Skeletal muscle tissue (tissue), 4 donors: ENCODE data around the gene CCNYL1. TPM values are rescaled to one million over a fixed set of nuclear protein-coding genes. Genes with fewer than 3 reads are reported as not detected.
A peak's percentile ranks its signal among the peaks of the same experiment; 100 is the strongest.
"Not testable (repeated sequence)": the region's sequence is repeated elsewhere in the genome, so short reads cannot be mapped to it uniquely, and the experiment has no call there.

Experiments
- H3K27ac ChIP-seq: one replicate; pipeline ENCODE4 v1.7.0; 2013; ENCODE audit warnings: mild to moderate bottlenecking, low read depth, low read length, inconsistent platforms
- H3K27me3 ChIP-seq, 3 donors: one replicate each; pipeline ENCODE4 v1.7.0; 2013; ENCODE audit warnings: low read length in 3 of 3; ENCODE audit not compliant: control insufficient read depth in 3 of 3, insufficient read depth in 3 of 3
- H3K36me3 ChIP-seq, 3 donors: one replicate each; pipeline ENCODE4 v1.7.0; 2013; ENCODE audit warnings: low read length in 3 of 3; ENCODE audit not compliant: control insufficient read depth in 3 of 3, insufficient read depth in 3 of 3
- H3K4me1 ChIP-seq, 3 donors: one replicate each; pipeline ENCODE4 v1.7.0; 2013; ENCODE audit warnings: low read length in 3 of 3, mild to moderate bottlenecking in 3 of 3; ENCODE audit not compliant: control insufficient read depth in 3 of 3, insufficient read depth in 3 of 3
- H3K4me3 ChIP-seq, 3 donors: one replicate each; pipeline ENCODE4 v1.7.0; 2013; ENCODE audit warnings: low read length in 3 of 3
- H3K9ac ChIP-seq, 3 donors: one replicate each; pipeline ENCODE4 v1.7.0; 2013; ENCODE audit warnings: low read length in 3 of 3, mild to moderate bottlenecking in 3 of 3, moderate library complexity in 2 of 3, low read depth in 1 of 3
- H3K9me3 ChIP-seq, 3 donors: one replicate each; pipeline ENCODE4 v1.7.0; 2013; ENCODE audit warnings: low read length in 3 of 3; ENCODE audit not compliant: control insufficient read depth in 3 of 3
- total RNA-seq: library from RNA; depleted of rRNA; stranded (reverse); fragments of >200 nt; gene quantifications from one replicate; pipeline ENCODE4 v1.2.3, GENCODE V29; 2014
- donor health status: Osteomylitis.

CCNYL1 gene
- total RNA-seq, 1 donor from 2014 or later: 6.3 TPM

GRCh38 chr2:207682557-207682956 lies 28.9 kb upstream of the CCNYL1 start:
- Histone ChIP-seq H3K4me3 (no peak overlapping the region), H3K4me1 (peaks cover 0 to 5% (median 3%) of the 10 kb centered on the region in 3 donors), H3K27me3 (peaks cover 0 to 3% (median 0%) of the 10 kb centered on the region in 3 donors), H3K9me3 (no peaks in the 10 kb centered on the region), H3K27ac (no peak overlapping the region), H3K9ac (no peak overlapping the region), H3K36me3 (no peaks in the 10 kb centered on the region)

GRCh38 chr2:207683438-207683837 lies 28.0 kb upstream of the CCNYL1 start:
- H3K9ac ChIP-seq: no peak overlapping the region
- peaks cover 0 to 3% (median 0%) of the 10 kb centered on the region in 3 donors for H3K27me3 ChIP-seq
- no peak overlapping the region for H3K27ac ChIP-seq
- no peaks in the 10 kb centered on the region for H3K9me3 ChIP-seq
- no peak overlapping the region for H3K4me3 ChIP-seq
- H3K36me3 ChIP-seq: no peaks in the 10 kb centered on the region
- H3K4me1 ChIP-seq: peaks cover 0 to 5% (median 3%) of the 10 kb centered on the region in 3 donors

GRCh38 chr2:207683879-207684627 lies 27.4 kb upstream of the CCNYL1 start:
- Histone ChIP-seq H3K4me3 (no peak overlapping the region), H3K9me3 (no peaks in the 10 kb centered on the region), H3K9ac (no peak overlapping the region), H3K27ac (no peak overlapping the region), H3K4me1 (peaks cover 0 to 5% (median 3%) of the 10 kb centered on the region in 3 donors), H3K36me3 (no peaks in the 10 kb centered on the region), H3K27me3 (peaks cover 0 to 3% (median 0%) of the 10 kb centered on the region in 3 donors)

DNA sequence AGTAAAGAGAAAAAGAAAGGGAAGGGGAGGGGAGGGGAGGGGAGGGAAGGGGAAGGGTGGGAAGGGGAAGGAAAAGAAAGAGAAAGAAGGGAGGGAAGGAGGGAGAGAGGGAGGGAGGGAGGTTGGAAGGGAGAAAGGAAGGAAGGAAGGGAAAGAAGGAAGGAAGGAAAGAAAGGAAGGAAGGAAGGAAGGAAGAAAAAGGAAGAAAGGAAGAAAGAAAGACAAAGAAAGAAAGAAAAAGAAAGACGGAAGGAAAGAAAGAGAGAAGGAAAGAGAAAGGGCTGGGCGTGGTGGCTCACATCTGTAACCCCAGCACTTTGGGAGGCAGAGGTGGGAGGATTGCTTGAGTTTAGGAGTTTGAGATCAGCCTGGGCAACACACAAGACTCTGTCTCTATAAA lies 24.6 kb upstream of the CCNYL1 start:
- Histone ChIP-seq H3K36me3 (no peaks in the 10 kb centered on the region), H3K27ac (no peak overlapping the region), H3K4me1 (peaks cover 0 to 5% (median 3%) of the 10 kb centered on the region in 3 donors), H3K9ac (no peak overlapping the region), H3K4me3 (no peak overlapping the region), H3K27me3 (no peaks in the 10 kb centered on the region), H3K9me3 (no peaks in the 10 kb centered on the region)

- Histone ChIP-seq H3K9me3 (no peaks in the 10 kb centered on the region), H3K36me3 (no peaks in the 10 kb centered on the region), H3K27ac (no peak overlapping the region), H3K9ac (no peak overlapping the region), H3K27me3 (no peaks in the 10 kb centered on the region), H3K4me1 (peaks cover 0 to 9% (median 3%) of the 10 kb centered on the region in 3 donors), H3K4me3 (no peak overlapping the region)
Observed at GRCh38 chr2:207688597-207688996, 22.8 kb upstream of the CCNYL1 start.

- H3K27me3 ChIP-seq, H3K36me3 ChIP-seq, H3K27ac ChIP-seq, H3K9me3 ChIP-seq, H3K9ac ChIP-seq, H3K4me3 ChIP-seq: not testable (repeated sequence)
- H3K4me1 ChIP-seq: peaks cover 8 to 13% (median 9%) of the 10 kb centered on the region in 3 donors
Observed at GRCh38 chr2:207690845-207691461, 20.5 kb upstream of the CCNYL1 start.

- no peaks in the 10 kb centered on the region for H3K36me3 ChIP-seq
- H3K27me3 ChIP-seq: no peaks in the 10 kb centered on the region
- no peaks in the 10 kb centered on the region for H3K9me3 ChIP-seq
- H3K4me1 ChIP-seq: peaks cover 9 to 13% (median 9%) of the 10 kb centered on the region in 3 donors
- no peak overlapping the region for H3K4me3 ChIP-seq
- no peak overlapping the region for H3K9ac ChIP-seq
- no peak overlapping the region for H3K27ac ChIP-seq
Observed at GRCh38 chr2:207692206-207693065, 19.0 kb upstream of the CCNYL1 start.

DNA sequence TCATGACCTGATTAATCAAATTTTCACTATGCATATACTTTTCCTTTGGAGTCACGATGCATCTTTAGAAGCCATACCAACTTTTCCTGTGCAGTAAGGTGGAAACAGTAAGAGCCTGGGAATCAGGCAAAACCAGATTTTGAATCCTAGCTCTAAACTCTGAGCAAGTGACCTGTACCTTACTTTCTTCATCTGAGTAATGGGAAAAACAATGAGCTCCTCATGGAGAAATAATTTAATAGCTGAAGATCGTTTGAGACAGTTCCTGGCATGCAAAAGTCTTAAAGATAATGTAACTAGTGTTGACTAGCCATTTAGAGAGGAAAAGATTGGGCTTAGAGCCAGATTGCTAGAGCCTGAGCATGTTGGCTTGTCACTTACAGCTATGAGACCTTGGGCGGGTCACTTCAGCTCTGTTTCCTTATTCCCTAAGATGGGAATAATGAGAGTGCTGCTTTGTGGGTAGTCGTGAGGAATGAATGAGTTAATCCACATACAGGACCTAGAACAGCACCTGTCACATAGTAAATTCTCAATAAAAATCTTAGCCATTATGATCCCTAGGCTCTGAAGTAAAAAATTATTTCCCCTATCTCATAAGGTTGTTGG lies 17.7 kb upstream of the CCNYL1 start:
- H3K4me1 ChIP-seq: peaks cover 9 to 13% (median 9%) of the 10 kb centered on the region in 3 donors
- no peak overlapping the region for H3K9ac ChIP-seq
- H3K4me3 ChIP-seq: no peak overlapping the region
- no peak overlapping the region for H3K27ac ChIP-seq
- H3K36me3 ChIP-seq: no peaks in the 10 kb centered on the region
- no peaks in the 10 kb centered on the region for H3K9me3 ChIP-seq
- no peaks in the 10 kb centered on the region for H3K27me3 ChIP-seq

- Histone ChIP-seq H3K4me3 (peak overlapping the region in 1 of 3 donors; percentile 31), H3K27ac (peak overlapping the region; percentile 13)
Observed at GRCh38 chr2:207694811-207695281, 16.6 kb upstream of the CCNYL1 start.

More at GRCh38 chr2:207694811-207695281, 16.6 kb upstream of the CCNYL1 start:
- Histone ChIP-seq H3K36me3 (no peaks in the 10 kb centered on the region), H3K27me3 (no peaks in the 10 kb centered on the region), H3K4me1 (peaks cover 9 to 13% (median 9%) of the 10 kb centered on the region in 3 donors), H3K9me3 (no peaks in the 10 kb centered on the region), H3K9ac (peak overlapping the region in 2 of 3 donors; percentile 33 to 40)
